Measurements from ENCODE around the gene PADI2.

PADI2 gene

DNA sequence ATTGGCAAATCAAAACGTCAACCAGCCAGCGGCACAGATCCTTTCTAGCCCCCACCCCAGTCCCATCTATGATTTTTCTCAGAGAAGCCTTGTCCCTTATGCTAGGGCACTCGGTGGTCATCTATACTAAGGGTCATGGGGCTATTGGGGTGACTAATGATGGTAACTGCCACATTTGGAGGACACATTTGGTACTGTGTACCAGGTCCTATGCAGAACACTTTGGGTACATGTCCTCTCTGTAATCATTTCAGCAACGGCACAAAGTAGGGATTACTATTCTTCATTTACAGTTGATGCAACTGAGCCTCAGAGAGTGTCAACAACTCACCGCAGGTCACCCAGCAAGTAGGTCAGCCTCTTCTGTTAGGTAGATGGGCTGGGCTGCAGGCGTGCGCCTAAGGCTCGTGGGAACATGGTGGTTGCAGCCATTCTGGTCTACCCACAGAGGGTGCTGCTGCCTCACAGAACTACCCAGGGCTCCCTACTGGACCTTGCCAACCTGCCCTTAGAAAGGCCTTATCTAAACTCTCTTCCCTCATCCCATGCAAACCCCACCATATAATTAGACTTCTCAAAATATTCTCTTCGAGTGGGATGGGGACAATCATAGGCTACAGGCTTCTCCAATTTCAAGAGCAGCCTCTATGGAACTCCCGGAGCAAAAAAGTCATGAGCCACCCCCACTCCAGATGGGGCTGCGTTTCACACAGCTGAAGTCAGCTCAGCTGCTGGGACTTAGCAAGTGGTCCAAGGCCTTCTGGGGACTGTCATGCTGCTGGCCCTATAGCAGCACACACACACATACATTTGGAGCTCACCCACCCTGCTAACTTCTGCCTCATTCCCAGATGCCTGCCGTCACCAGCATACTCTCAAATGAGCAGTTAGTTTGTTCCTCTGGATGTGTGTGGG is 59.6 kb downstream of the PADI2 start:
- peak in 1 of 4 experiments; percentile 16 for DNase-seq (ENCODE audit: low read depth in 4 of 4, low spot score in 1 of 4)

DNA sequence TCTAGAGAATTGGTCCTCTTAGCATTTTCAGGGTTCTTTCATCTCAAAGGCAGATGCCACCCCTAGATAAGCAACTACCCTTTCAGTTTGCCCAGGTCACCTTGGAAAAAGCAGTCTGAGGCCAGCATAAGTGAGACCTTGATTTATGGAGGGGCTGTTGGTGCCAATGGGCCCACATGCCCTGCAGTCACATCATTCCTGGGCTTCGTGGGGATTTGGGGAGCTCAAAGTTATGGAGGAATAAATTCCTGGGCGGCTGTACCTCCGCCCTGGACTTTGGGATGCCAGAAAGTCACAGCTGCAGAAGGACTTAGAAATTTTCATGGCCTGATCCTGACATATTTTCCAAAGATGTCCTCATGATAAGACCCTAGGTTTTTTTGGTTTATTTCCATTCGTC is 62.7 kb downstream of the PADI2 start:
- DNase-seq (ENCODE audit: low read depth in 4 of 4, low spot score in 1 of 4) = no peak

DNA sequence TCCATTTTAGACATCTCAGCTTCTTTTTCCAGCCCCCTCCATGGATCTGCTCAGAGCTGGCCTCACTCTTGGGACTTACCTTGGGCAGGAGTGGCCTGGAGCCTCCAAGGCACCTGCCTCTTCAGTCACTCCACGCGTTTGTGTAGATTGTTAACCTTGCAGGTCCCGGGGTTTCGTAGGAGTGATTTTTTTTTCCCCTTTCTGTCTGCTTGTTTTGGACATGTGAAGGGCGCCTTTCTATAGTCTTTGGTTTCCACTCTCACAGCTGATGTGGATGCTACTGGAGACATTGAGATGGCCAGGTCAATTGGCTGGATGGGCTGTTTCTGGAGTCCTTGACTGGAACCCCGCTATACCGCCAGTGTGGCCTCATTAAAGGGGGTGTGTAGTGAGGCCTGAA is 63.5 kb downstream of the PADI2 start:
- DNase-seq (ENCODE audit: low read depth in 4 of 4, low spot score in 1 of 4) = no peak

DNA sequence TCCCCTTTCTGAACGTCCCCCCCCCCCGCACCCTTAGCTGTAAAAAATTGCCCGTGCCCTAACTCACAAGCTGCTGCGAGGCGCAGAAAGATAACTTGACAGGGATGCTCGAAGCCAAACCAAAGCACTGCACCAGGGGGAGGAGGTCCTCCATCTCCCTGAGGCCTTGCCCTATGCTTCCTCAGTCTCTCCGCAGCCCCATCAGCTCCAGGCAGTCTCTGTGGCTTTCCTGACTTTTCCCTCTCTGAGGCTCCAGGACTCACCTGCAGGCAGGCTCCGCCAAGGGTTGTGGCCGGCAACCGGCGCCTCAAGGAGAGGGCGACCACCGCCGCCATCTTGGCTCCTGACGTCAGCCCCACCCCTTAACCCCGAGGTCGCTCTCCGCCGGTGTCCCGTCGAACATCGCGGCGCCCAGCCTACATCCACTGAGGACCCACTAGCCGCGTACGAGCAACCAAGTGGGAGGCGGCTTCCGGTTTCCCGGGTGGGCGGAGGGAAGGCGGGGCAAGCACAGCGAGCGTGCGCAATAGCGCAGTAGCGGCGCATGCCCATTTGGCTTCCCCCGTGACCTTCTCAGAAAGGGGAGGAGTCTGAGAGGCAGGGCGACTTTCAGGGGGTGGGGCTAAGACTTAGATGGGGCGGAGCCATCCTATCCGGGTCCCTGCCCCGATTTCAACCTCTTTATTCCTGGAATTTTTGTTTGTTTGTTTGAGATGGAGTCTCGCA is 65.4 kb downstream of the PADI2 start, which contains the start of gene SDHB:
SDHB (minus strand) TSS at position 348 of the 726 bp plus-strand sequence; CDS start at position 335, 13 bp downstream.
- DNase-seq (ENCODE audit: low read depth in 4 of 4, low spot score in 1 of 4) = peak; percentile 96 to 98 (median 98)

DNA sequence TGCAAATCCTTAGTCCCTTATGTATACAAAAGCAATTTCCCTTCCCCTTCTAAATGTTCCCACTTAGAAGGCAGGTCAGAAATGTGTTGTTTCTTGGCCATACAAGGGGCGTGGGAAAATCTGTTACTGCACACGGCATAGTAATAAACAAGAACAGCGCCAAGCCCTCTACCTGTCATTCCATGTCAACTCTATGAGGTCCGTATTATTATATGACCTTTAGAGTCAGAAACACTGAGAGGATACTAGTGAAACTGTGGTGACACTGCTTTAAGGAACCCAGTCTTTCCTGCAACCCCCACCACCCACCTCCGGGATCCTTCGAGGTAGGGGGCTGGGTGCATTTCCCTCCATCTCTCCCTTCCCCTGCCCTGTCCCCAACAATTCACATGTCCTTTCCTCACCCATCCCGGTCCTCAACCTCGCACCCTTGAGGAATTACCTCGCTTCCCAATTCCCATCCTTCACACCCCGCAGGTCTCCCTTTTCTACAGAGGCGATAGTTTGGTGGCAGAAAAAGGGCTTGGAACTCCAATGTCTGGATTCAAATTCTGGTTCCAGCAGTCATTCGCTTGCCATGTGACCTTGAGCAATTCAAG is 66.1 kb downstream of the PADI2 start:
- DNase-seq (ENCODE audit: low read depth in 4 of 4, low spot score in 1 of 4) = no peak

DNA sequence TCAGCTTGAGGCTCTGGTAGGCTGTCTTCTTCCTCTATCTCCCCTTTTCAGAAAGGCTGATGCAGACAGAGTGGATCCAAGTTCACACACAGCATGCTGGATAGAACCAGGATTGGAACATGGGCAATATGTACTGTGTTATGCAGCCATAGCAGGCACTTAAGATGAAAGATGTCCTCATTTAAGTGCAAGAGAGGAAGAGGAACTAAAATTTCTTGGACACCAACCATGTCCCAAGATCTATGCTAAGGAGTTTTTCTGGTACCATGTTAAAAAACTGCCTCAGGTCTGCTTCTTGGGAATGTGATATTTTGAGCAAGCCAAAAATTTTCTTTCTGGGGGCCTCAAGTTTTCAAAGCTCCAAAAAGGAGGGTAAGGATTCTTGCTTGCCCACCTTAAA is 66.6 kb downstream of the PADI2 start:
- DNase-seq (ENCODE audit: low read depth in 4 of 4, low spot score in 1 of 4) = no peak

DNA sequence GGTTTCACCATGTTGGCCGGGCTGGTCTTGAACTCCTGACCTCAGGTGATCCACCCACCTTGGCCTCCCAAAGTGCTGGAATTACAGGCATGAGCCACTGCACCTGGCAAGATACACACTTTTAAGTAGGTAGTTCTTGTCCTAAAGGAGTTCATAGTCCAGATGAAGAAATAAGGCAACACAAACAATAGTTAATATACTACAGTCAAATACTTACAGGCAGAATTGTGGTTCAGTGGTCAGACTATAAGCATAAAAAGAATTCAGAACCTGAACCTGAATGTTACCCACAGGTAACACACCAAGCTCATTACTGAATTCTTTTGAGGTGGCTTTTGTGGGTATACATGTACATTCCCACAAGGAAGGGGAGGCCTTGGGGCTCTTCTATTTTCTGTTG is 67.2 kb downstream of the PADI2 start:
- no peak for DNase-seq (ENCODE audit: low read depth in 4 of 4, low spot score in 1 of 4)

DNA sequence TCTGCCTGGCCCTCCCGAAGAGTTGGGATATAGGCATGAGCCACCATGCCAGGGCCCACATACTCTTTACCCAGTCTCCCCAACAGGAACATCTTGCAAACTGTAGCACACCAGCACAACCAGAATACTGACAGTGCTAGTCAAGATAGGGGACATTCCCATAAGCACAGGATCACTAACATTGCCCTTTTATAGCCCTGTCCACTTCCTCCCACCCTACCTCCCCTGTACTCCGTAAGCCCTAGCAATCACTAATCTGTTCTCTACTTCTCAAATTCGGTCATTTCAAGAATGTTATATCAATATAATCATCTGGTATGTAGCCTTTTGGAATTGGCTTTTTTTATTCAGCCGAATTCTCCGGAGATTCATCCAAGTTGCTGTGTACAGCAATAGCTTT is 71.3 kb downstream of the PADI2 start:
- DNase-seq (ENCODE audit: low read depth in 4 of 4, low spot score in 1 of 4) = no peak

DNA sequence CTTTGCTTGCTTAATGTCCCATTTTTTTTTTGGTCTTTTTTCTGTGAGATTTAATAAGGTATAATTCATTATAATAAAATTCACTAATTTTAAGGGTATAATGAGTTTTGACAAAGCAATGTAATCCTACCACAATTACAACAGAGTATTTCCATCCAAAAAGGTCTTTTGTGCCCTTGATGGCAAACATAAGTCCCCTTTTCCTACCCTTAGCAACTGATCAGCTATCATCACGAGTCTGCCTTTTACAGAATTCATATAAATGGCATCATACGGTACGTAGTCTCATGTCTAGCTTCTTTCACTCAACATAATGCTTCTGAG is 73.0 kb downstream of the PADI2 start:
- DNase-seq (ENCODE audit: low read depth in 4 of 4, low spot score in 1 of 4) = no peak

DNA sequence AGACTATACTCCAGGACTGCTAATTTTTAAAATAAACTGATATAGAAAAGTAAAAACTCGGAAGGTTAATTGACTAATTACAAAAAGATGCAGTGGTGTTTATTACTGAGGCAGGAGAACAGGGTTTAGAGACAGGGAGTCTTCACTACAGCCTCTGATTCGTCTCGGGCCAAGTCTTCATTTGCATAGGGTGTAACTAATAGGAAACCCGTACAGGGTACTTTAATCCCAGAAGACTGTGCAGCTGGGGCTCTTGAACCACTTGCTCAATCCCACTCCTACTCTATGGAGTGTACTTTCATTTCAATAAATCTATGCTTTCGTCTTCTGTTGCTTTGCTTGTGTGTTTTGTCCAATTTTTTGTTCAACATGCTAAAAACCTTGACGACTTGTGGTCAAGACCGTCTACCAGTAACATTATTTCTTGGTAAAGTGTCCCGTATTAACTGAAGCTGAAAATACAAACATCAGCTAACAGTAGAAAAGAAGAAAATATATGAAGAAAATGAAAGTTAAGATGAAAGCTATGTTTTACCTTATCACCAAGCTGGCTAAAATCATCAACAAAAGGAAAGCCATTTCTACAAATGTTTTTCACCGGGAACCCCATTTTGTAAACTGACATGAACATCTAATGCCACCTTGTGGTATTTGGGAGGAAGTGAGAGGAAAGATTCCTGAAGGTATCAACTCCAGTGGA is 73.5 kb downstream of the PADI2 start:
- no peak for DNase-seq (ENCODE audit: low read depth in 4 of 4, low spot score in 1 of 4)

DNA sequence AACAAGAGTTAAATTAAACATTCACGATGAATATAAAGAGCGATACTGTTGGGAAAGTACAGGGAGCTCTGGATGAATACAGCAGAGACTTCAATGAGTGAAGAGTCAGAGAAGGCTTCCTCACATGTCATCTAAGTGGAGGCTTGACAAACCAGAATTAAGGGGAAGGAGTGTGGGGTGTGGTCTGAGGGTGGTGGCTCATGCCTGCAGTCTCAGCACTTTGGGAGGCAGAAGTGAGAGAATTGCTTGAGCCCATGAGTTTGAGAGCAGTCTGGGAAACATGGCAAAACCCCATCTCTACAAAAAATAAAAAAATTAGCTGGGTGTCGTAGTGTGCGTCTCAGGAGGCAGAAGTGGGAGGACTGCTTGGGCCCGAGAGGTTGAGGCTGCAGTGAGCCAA is 74.1 kb downstream of the PADI2 start:
- no peak for DNase-seq (ENCODE audit: low read depth in 4 of 4, low spot score in 1 of 4)

DNA sequence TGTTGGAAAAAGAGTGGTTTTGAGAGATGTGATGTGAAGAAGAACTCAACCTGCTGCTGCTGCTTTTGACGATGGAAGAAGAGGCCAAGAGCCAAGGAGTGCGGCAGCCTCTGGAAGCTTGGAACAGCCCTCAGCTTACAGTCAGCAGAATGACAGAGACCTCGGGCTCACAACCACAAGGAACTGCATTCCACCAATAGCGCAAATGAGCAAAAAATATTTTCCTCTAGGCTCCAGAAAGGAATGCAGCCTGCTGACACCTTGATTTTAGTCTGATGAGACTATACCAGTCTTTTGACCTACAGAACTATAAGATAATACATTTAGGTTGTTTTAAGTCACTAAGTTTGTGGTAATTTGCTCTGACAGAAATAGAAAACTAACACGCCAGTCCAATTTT is 75.6 kb downstream of the PADI2 start:
- DNase-seq (ENCODE audit: low read depth in 4 of 4, low spot score in 1 of 4) = no peak

DNA sequence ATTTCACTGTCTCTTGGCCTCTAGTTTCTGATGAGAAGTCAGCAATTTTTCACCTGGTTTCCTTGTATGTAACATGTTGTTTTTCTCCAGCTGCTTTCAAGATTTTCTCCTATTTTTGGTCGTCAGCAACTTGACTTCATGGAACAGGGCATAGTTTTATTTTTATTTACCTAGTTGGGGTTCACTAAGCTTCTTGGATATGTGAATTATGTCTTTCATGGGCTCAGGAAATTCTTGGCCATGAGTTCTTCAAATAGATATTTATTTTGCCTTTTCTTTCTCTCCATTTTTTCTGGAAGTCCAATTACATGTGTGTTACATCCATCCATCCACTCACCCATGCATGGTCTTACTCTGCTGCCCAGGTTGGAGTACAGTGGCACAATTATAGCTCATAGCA is 79.1 kb downstream of the PADI2 start:
- no peak for DNase-seq (ENCODE audit: low read depth in 4 of 4, low spot score in 1 of 4)

DNA sequence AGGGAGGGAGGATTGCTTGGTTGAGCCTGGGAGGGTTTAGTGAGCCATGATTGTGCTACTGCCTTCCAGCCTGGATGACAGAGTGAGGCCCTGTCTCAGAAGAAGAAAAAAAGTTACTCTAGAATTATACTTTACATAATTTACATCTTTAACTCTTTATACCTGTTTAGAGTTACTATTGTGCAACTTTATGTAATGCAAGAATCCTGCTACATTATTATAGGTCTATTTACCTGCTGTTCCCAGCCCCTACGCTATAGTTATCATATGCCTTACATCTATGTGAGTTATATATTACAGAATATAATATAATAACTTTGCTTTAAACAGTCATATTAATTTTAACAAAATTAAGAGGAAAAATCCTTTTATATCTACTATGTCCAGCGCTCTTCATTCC is 79.7 kb downstream of the PADI2 start:
- DNase-seq (ENCODE audit: low read depth in 4 of 4, low spot score in 1 of 4) = no peak

DNA sequence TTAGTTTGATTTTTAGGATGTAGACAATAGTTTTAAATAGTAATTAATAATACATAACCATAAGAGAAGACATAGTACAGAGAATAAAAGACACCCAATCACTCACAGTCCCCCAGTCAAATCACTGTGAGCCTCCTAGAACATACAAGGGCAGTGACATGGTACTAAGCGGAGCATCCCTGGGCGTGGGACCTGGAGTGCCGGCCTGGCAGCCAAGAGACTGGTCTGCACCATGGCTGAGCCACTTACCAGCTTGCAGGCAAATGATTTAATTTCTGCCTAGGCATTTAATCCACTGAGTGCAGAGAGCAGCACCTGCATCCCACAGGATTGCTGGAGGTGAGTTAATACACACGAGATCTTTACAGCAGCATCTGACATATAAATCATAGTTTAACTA is 85.8 kb downstream of the PADI2 start:
- DNase-seq (ENCODE audit: low read depth in 4 of 4, low spot score in 1 of 4) = no peak

DNA sequence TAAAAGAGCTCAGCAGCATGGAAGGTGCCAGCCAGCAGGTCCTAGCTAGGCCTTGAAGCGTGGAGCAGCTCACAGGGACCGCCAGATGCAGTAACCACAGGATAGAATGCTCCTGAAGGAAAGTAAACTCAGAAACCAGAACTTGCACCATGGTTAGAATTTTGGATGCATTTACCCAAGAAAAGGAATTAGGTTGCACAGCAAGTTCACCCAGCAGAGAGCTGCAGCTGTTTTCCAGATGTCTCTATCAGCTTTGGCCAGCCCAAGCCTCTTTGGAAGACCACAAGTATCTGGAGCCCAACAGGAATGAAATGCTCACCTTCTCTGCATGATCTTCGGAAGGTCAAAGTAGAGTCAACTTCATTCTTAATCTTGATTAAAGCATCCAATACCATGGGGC is 86.5 kb downstream of the PADI2 start:
- no peak for DNase-seq (ENCODE audit: low read depth in 4 of 4, low spot score in 1 of 4)

DNA sequence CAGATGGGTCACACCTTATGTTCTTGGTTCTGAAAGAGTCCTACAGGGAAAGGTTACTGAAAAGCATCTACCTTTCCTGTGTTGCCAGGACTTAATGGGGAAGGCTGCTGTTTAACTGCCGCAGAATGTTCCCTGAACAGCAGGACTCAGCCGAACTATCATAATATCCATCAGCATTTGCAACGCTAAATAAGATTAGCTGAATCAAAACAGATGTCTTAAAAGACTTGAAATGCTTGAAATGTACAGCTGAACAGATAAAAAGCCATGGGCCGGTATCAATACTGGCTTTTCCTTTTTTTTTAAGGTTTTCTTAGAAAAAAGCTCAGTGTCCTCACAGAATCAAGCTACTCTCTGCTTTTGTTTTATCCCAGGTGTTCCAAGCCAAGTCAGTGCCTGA is 87.8 kb downstream of the PADI2 start:
- no peak for DNase-seq (ENCODE audit: low read depth in 4 of 4, low spot score in 1 of 4)

DNA sequence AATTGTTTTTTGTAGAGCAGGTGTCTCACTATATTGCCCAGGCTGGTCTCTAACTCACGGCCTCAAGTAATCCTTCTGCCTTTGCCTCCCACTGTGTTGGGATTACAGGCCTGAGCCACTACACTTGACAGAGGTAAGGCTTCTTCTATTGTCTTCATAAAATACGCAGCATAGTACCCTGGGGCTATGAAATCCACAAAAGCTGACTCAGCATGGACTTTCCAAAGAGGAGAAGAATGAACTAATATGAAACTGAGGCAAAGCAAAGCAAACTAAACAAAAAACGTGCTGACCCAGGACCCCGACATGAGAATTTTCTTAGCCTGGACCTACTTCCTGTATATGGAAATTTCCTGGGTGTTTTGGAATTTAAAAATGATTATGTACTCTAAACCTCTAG is 89.0 kb downstream of the PADI2 start:
- no peak for DNase-seq (ENCODE audit: low read depth in 4 of 4, low spot score in 1 of 4)

DNA sequence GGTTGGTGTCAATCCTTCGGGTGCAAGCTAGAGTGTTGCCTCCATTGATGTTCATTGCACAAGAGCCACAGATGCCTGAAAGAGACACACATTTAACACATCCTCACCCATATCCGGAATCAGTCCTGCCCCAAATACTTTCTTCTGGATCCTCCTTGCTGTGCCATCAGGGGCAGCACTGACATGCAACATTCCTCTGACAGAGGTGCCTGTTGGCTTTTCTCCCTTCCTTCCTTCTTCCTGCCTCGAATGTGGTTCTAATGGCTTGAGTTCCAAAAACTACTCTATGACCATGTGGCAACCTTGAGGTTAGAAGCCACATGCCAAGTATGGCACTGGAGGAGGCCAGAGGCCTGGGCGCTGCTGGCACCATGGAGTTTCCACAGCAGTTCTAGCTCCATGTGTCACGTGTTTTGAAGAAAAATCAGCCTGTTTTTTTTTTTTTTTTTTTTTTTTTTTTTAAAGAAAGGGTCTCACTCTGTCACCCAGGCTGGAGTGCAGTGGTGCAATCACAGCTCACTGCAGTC is 90.5 kb downstream of the PADI2 start:
- DNase-seq (ENCODE audit: low read depth in 4 of 4, low spot score in 1 of 4) = no peak

DNA sequence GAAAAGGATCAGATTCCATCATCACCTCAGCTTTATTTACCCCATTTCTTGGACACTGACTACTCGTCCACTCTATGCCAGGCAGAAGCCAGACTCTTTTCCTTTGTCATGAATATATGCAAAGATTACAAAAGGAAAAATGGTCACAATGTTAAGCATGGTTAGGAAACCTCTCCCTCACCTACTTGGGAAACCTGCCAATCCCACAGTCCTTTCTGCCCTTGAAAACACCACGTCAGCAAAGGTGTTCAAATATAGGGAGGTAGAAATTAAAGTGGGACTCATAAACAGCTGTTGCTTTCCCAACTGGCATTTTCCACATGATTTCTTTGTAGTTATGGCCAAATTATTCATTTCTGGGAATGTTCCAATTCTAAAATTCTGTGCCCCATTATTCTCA is 91.4 kb downstream of the PADI2 start:
- DNase-seq (ENCODE audit: low read depth in 4 of 4, low spot score in 1 of 4) = no peak

DNA sequence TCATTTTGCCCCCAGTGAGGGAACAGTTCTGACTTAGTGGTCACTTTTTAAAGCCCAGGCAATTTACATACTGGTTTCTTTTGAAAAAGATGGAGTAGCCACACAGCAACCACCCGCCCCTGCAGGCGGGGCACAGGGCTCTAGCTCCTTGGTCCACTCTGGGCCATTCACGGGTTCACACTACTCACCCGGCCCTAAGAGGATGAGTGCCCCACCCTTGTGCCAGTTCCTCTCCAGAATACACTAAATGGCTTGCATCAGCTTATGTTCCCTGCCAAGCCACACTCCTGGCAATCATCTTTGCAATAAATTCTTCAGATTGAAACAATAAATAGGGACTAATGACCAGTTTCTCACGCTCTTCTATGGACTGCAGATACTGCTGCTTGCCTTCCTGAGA is 91.8 kb downstream of the PADI2 start:
- no peak for DNase-seq (ENCODE audit: low read depth in 4 of 4, low spot score in 1 of 4)
